LNCAP (cell line): ENCODE data around the gene E2F2.

Experiments used
- TF ChIP-seq, protein P1 (sequence below): fragments of 450-650 bp; IDR thresholded peaks from 2 replicates; pipeline ENCODE4 v1.5.1; 2017; ENCODE audit warnings: mild to moderate bottlenecking

E2F2 gene

GRCh38 chr1:23574265-23574754, 43.3 kb upstream of the E2F2 start:
- TF ChIP-seq, protein P1, sequence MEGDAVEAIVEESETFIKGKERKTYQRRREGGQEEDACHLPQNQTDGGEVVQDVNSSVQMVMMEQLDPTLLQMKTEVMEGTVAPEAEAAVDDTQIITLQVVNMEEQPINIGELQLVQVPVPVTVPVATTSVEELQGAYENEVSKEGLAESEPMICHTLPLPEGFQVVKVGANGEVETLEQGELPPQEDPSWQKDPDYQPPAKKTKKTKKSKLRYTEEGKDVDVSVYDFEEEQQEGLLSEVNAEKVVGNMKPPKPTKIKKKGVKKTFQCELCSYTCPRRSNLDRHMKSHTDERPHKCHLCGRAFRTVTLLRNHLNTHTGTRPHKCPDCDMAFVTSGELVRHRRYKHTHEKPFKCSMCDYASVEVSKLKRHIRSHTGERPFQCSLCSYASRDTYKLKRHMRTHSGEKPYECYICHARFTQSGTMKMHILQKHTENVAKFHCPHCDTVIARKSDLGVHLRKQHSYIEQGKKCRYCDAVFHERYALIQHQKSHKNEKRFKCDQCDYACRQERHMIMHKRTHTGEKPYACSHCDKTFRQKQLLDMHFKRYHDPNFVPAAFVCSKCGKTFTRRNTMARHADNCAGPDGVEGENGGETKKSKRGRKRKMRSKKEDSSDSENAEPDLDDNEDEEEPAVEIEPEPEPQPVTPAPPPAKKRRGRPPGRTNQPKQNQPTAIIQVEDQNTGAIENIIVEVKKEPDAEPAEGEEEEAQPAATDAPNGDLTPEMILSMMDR = no peak

- TF ChIP-seq, protein P1 = no peak
Measured at GRCh38 chr1:23573574-23574182, 42.6 kb upstream of the E2F2 start.

- TF ChIP-seq, protein P1 = no peak
Measured at GRCh38 chr1:23571465-23571864, 40.4 kb upstream of the E2F2 start.

GRCh38 chr1:23570001-23570691, 39.1 kb upstream of the E2F2 start:
- TF ChIP-seq, protein P1 = no peak

GRCh38 chr1:23568608-23569383, 37.8 kb upstream of the E2F2 start:
- TF ChIP-seq, protein P1 = no peak

- TF ChIP-seq, protein P1 = no peak
Measured at GRCh38 chr1:23567996-23568607, 37.1 kb upstream of the E2F2 start.

DNA sequence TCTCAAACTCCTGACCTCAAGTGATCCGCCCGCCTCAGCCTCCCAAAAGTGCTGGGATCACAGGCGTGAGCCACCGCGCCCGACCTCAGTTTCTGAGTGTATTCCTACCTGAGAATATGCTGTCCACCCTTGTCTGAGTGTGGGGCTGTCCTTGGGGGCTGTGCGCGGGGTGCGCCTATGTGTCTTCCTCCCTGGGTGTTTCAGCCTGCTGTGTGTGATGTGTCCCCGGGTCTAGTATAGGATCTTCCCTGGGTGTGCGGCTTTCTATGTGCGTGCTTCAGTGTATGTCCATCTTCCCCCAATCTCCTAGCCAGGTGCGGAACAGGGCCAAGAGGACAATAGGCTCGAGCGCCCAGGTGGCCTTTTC, 36.6 kb upstream of the E2F2 start:
- TF ChIP-seq, protein P1 = no peak
